Epithelial cell of esophagus (primary cell): Measurements from ENCODE around the gene CNTD1.
A peak's percentile ranks its signal among the peaks of the same experiment; 100 is the strongest.
"Not testable (repeated sequence)": the region's sequence is repeated elsewhere in the genome, so short reads cannot be mapped to it uniquely, and the experiment has no call there.

Source experiments
- DNase-seq: peaks from one replicate; pipeline ENCODE4 v3.0.0; 2010; ENCODE audit warnings: low read depth
- H3K4me3 ChIP-seq: 2 replicates; pipeline ENCODE4 v1.5.1; 2011; ENCODE audit warnings: mild to moderate bottlenecking, low read length, control low read depth
- CTCF ChIP-seq: IDR thresholded peaks from 2 replicates; pipeline ENCODE4 v1.5.1; 2011; ENCODE audit warnings: low read depth, mild to moderate bottlenecking, low read length, control low read depth, inconsistent platforms; ENCODE audit not compliant: insufficient read depth; ENCODE audit errors: missing control alignments

Gene CNTD1

GRCh38 chr17:42760652-42761581 is 37.7 kb upstream of the CNTD1 start, which contains the start of gene RAMP2:
TSS of gene RAMP2 (plus strand) at chr17:42761227. CDS start at chr17:42761262, 35 bp downstream.
- no peak for TF ChIP-seq CTCF
- DNase-seq = peak; percentile 28
- H3K4me3 ChIP-seq = peak within 1 kb of the TSS; percentile 25

- H3K4me3 ChIP-seq = no peak overlapping the region
- DNase-seq = no peak
- no peak for TF ChIP-seq CTCF
Measured at GRCh38 chr17:42761638-42762037, 37.0 kb upstream of the CNTD1 start.

GRCh38 chr17:42766124-42766523 is 32.5 kb upstream of the CNTD1 start:
- TF ChIP-seq CTCF = no peak
- H3K4me3 ChIP-seq = no peak overlapping the region
- peak; percentile 63 for DNase-seq

- TF ChIP-seq CTCF = no peak
- no peak for DNase-seq
- H3K4me3 ChIP-seq = no peak overlapping the region
Measured at GRCh38 chr17:42767512-42767911, 31.1 kb upstream of the CNTD1 start.

- not testable (repeated sequence) for H3K4me3 ChIP-seq, DNase-seq
Measured at GRCh38 chr17:42768006-42768405, 30.7 kb upstream of the CNTD1 start.

GRCh38 chr17:42769964-42770363 is 28.7 kb upstream of the CNTD1 start:
- DNase-seq, H3K4me3 ChIP-seq: not testable (repeated sequence)

- TF ChIP-seq CTCF = no peak
- DNase-seq = no peak
- peak overlapping the region; percentile 98 for H3K4me3 ChIP-seq
Measured at GRCh38 chr17:42772945-42773289, 25.7 kb upstream of the CNTD1 start.

- peak; percentile 29 for TF ChIP-seq CTCF
- peak; percentile 87 for DNase-seq
- peak within 1 kb of the TSS; percentile 98 for H3K4me3 ChIP-seq
Measured at GRCh38 chr17:42773290-42774035, 25.2 kb upstream of the CNTD1 start, which contains the start of gene VPS25. TSS of gene VPS25 (plus strand) at chr17:42773449. CDS start at chr17:42773476, 27 bp downstream.
